ENCODE data around the gene TMEM204.

- no peak for TF ChIP-seq EP300 (IDR thresholded peaks at IDR 0.05)
- no peak for TF ChIP-seq CTCF (IDR thresholded peaks at IDR 0.05)
These were observed 51.5 kb downstream of the TMEM204 start for GRCh38 chr16:1584926-1585484.

All from ovary (tissue), 3 donors.